GM18499 (cell line): Measurements from ENCODE around the gene LIMA1.
"Not testable (repeated sequence)": the region's sequence is repeated elsewhere in the genome, so short reads cannot be mapped to it uniquely, and the experiment has no call there.

Experiments
- ATAC-seq: cut with Tn5 transposase; IDR thresholded peaks from one replicate; pipeline ENCODE4 v1.9.1; 2021; ENCODE audit warnings: moderate number of reproducible peaks; ENCODE audit not compliant: insufficient read depth, unreplicated experiment

The LIMA1 gene

DNA sequence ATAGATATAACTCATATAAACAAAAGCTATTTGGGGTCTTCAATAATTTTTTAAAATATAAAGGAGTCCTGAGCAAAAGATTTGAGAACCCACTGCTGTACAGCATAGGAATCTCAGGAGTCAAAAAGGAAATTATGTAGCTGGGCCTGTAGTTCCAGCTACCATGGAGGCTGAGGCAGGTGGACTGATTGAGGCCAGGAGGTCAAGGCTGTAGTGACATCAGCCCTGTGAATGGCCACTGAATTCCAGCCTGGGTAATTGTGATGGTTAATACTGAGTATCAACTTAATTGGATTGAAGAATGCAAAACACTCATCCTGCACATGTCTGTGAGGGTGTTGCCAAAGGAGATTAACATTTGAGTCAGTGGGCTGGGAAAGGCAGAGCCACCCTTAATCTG, 126.7 kb downstream of the LIMA1 start:
- ATAC-seq: no peak

DNA sequence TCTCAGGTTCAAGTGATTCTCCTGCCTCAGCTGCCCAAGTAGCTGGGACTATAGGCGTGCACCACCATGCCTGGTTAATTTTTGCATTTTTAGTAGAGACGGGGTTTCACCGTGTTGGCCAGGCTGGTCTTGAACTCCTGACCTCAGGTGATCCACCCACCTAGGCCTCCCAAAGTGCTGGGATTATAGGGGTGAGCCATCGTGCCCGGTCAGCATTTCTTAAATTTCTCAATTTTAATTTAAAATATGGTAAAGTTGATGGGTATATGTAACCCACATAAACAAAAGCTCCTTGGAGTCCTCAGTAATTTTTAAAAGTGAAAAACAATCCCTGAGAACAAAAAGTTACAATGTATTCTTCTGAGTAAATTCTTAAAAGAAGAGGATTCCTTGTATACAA, 128.4 kb downstream of the LIMA1 start:
- ATAC-seq: not testable (repeated sequence)

DNA sequence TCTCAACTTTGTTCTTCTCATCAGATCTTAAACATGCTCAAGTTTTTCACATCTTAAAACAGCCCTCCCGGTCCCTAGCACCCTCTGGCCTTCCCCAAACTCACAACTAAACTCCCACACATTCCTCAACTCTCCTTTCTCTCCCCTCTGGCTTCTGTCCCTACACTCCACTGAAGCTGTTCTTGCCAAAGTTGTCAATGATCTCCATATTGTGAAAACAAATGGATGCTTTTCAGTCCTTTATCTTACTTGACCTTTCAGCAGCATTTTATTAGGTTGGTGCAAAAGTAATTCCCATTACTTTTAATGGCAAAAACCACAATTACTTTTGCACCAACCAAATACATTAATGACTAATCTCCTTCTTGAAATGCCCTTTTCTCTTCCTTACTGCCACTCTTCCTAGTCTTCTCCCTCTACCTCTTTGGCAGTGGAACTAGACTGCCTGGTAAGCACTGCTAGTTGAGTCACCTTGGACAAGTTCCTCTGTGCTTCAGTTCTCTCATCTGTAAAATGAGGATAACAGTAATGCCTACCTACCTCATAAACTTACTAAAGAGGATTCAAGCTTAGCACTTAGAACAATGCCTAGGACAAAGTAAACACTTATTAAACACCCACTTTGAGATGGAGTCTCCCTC, 132.2 kb downstream of the LIMA1 start:
- ATAC-seq: no peak

DNA sequence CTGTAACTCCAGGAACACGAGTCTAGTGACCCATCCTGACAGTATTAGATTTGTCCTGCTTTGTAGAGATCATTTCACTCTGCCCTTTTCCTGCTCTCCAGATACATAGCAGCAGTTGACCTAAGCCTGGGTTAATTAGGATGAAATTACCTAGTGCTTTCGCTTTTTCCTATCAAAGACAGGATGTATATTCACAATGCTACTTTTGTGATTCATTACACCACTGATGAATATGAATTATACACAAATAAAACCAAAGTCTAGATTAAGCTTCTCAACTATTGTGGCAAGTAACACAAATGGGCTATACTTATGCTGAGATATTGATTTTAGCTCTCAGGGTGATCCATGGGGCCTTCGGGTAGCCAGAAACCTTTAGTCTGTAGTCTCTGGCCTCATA, 134.0 kb downstream of the LIMA1 start:
- ATAC-seq: no peak

DNA sequence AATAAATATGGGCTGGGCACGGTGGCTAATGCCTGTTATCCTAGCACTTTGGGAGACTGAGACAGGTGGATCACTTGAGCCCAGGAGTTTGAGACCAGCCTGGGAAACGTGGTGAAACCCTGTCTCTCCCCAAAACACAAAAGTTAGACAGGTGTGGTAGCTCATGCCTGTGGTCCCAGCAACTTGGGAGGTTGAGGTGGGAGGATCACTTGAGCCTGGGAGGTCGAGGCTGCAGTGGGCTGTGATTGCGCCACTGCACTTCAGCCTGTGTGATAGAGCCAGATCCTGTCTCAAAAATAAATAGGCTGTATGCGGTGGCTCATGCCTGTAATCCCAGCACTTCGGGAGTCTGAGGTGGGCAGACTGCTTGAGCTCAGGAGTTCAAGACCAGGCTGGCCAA, 135.3 kb downstream of the LIMA1 start:
- ATAC-seq: not testable (repeated sequence)

DNA sequence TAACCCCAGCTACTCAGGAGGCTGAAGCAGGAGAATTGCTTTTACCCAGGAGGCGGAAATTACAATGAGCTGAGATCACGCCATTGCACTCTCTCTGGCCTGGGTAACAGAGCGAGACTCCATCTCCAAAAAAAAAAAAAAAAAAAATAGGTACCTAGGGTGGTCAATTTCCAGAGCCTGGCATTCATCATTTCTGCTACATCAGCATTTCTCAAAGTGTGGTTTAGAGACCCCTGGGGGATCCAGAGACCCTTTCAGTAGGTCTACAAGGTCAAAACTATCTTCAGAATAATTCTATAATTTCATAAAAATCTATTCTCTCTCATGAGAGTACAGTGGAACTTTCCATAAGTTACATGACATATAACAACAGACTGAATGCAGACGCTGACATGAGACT, 136.0 kb downstream of the LIMA1 start:
- no peak for ATAC-seq

DNA sequence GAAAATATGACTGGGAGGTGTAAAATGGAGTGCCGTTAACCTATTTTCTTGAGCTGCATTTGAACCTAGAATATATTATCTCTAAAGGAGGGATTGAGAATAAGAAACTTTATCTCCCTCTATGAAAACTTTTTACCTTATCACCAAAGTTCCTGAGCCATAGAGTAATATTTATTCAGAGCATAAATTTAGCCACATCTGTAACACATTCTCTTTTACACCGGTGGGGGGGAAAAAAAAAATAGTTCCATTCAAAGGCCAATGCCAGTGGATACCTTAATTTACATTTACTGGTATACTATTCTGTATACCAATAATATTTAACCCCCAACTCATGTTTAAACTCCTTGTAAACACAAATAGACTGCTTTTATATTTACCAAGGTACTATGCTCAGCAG, 137.9 kb downstream of the LIMA1 start:
- ATAC-seq: no peak

DNA sequence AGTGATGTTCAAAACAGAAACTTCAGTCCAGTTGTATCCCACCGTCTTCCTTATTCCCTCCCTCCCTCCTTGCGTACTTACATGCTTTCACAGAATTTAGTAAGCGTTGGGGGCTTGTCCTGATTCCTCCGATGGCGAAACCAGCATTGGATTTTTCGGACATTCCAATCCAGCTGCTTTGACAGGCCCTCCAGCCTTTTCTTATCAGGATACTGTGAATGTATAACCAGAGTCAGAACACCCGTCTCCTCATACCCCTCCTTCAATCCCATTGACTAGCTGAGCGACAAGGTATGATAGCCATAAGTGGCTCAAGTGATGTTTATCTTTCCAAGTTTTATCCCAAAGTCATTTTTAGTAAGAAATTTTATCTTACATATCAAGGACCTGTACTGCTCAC, 140.3 kb downstream of the LIMA1 start:
- ATAC-seq: no peak

DNA sequence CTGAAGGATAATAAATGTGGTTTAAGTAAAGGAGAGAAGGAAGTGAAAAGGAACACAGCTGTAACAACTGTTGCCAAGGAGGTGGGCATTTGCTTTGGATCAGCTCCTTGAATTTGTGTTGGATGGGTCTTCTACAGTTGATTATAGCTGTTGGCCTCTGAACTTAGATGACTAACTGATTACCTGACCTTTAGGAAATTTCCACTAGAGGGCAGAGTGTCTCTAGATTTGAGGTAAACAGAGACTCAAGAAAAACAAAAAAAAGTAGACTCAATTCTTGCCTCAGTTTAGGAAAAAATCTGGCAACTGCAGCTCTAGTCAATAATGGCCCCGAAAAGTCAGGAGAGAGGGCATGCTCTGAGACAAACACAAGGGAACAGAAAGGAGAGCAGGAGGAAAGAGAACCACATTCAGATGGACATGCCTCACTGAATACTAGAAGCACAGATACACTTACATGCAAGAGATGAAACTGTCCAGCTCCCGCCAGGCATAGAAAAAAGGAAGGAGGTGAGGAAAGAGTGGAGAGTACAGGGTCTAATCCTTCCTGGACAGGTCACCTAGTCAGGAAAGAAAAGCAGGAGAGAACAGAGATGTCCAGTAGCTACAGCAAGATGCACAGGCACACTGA, 150.7 kb downstream of the LIMA1 start:
- no peak for ATAC-seq

DNA sequence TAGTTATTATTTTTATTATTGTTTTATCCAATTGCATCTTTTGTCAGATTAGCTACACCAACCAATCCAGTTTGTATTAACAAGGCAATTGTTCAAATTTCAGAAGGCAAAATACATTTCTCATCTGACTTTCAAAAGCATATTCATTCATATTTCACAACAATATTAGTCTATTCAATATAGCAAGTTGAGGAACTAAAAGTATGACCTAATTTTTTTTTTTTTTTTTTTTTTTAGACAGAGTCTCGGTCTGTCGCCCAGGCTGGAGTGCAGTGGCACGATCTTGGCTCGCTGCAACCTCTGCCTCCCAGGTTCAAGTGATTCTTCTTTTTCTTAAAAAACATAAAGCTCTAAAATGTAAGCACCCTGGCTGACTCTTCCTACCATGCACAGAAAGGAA, 154.0 kb downstream of the LIMA1 start:
- no peak for ATAC-seq

DNA sequence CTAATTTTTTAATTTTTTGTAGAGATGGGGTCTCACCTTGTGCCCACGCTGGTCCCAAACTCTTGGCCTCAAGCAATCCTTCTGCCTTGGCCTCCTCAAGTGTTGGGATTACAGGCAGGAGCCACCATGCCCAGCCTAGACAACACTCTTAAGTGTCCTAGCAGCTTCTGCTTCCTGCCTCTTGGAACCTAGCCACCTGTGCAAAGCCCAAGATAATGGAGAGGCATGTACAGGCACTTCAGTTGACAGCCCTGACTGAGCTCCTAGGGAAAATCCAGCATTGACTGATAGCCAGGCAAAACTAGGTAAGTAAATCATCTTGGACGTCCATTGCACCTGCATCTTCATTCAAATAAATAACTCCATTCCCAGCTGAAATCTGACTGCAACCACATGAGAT, 155.8 kb downstream of the LIMA1 start:
- ATAC-seq: no peak
